Measurements from ENCODE around the gene GAPVD1.

DNA sequence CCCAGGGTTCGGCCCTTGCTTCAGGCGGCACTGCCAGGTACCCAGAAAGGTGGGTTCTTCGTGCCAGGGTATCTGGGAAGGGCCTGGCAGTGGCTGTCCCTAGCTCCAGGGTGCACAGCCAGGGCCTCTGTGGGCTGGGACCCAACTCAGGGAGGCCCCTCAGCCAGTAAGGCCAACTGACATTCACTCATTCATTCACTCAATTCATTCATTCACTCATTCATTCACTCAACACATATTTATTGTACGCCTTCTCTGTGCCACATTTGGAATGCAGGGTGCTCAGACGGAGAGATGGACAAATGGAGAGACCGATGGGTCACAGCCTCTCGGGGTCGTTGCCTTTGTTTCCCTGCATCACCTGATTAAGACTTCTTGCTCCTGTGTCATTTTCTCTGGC is 154.9 kb downstream of the GAPVD1 start:
- TF ChIP-seq ZNF274 (IDR thresholded peaks at IDR 0.05; ENCODE audit: low read depth, low read length), result no peak
- TF ChIP-seq YY1 (IDR thresholded peaks at IDR 0.05; ENCODE audit: insufficient read depth, insufficient read length), result no peak

Measured in NT2/D1 (cell line).